Measurements from ENCODE around the gene CENPO.
"Not testable (repeated sequence)": the region's sequence is repeated elsewhere in the genome, so short reads cannot be mapped to it uniquely, and the experiment has no call there.

CENPO gene

GRCh38 chr2:24791452-24791851 is 1.8 kb upstream of the CENPO start:
- no peak for DNase-seq

GRCh38 chr2:24792542-24792873 is 717 bp upstream of the CENPO start:
- peak; percentile 74 for DNase-seq

GRCh38 chr2:24793761-24794435 is 673 bp downstream of the CENPO start:
- peak; percentile 60 for DNase-seq

DNA sequence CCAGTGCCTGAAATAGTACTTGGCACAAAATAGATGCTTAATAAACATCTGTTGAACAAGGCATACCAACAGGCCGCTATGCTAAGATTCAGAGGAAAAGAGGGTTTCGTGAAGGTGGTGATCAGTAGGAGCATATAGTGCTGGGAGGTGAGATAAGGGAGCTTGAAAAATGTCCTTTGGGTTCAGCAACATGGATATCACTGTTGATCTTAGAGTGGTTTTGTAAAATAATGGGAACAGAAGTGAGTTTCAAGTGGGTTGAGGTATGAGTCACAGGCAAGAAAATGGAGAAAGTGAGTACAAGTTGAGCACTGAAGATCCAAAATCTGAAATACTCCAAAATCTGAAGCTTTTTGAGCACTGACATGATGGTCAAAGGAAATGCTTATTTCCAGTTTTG is 4.4 kb downstream of the CENPO start:
- DNase-seq, result no peak

DNA sequence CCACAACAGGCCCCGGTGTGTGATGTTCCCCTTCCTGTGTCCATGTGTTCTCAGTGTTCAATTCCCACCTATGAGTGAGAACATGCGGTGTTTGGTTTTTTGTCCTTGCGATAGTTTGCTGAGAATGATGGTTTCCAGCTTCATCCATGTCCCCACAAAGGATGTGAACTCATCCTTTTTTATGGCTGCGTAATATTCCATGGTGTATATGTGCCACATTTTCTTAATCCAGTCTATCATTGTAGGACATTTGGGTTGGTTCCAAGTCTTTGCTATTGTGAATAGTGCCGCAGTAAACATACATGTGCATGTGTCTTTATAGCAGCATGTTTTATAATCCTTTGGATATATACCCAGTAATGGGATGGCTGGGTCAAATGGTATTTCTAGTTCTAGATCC is 7.3 kb downstream of the CENPO start:
- not testable (repeated sequence) for DNase-seq

- not testable (repeated sequence) for DNase-seq
These were observed 12.8 kb downstream of the CENPO start for GRCh38 chr2:24805811-24806660.

GRCh38 chr2:24806661-24807036 is 13.4 kb downstream of the CENPO start:
- no peak for DNase-seq

DNA sequence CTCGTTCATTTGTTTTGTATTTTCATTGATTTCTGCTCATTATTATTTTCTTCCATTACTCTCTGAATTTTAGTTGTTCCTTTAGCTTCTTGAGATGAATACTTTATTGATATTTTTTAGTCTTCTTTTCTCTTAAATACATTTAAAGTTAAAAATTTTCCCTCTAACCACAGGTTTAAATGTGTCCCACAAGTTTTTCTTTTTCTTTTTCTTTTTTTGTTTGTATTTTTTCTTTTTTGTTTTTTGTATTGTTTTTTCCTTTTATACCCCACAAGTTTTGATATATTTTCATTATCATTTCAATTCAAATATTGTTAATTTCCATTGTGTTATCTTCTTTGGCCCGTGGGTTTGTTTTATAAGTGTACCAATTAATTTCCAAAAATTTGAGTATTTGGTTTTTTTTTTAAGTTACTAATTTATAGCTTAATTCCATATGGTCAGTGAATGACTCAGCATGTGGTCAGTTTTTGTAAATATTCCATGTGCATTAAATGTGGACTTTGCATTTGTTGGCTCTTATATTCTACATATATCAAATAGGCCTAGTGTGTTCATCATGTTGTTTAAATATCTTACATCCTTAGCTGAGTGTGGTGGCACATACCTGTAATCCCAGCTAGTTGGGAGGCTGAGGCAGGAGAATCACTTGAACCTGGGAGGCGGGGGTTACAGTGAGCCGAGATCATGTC is 16.2 kb downstream of the CENPO start:
- DNase-seq, result no peak

DNA sequence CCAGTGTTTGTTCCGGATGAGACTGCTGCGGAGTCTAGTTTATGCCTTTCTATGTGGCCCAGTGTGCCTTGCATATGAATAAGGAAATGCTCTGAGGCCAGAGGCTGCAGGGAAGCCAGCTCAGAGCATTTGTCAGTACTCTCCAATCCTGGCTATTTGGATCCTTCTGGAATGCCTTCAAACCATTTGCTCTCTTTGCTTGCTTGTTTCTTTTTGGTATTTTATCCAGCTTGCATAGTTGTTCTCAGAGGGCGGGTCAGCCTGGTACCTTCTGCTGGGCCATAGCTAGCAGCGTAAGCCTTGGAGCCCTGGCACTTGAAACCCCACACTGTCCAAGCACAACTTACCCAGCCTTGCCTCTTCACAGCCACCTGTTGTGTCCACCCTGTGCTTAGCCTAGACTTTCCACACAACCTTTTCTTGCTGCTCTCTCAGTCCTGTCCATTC is 20.5 kb downstream of the CENPO start:
- no peak for DNase-seq

DNA sequence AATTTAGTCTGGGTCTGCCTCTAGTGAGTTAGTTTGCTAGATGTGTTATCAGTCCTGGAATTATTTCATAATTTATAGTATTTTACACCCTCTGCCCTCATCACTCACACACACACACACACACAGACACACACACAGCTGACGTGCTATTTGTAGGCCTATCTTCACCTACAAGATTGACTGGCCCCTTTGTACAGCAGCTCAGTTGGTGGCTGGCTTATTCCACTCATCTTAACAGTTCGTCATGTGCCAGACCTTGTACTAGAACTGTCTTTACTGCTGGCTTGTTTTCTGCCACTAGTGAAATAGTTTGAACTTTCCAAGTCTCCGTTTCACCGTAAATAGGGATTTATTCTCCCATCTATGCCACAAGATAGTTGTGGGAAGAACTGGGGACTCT is 21.3 kb downstream of the CENPO start:
- DNase-seq, result no peak

DNA sequence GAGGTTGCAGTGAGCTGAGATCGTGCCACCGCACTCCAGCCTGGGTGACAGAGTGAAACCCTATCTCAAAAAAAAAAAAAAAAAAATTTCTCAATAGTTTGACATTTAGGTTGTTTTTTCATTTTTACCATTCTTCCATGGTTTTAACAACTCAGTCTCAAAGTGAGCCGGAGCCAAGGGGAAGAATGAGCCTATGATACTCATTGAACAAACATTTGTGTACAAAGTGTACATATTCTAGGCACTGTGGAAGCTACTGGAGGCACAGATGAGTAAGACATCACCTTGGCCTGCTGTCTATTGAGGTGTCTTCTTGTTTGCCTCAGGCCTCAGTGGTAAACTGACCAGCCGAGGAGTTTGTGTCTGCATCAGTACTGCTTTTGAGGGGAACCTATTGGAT is 21.9 kb downstream of the CENPO start:
- no peak for DNase-seq

DNA sequence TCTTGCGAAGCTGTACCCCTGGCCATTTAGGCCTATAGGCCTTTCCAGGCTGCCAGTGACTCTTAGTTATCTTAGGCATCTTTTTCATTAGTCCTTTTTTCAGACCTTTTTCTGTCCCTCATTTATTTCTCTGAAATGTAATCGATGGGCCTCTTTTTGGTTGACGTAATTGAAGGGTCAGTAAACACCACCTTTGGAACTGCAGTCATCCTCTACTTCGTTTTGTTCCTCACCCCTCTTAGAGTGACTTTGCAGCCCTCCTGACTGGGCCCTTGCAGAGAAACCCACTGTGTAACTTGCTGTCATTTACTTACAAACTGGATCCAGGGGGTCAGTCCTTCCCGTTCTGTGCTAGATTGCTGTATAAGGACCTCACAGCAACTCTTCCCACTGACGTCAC is 23.2 kb downstream of the CENPO start:
- DNase-seq, result no peak

GRCh38 chr2:24816884-24817283 is 23.7 kb downstream of the CENPO start:
- DNase-seq, result no peak

DNA sequence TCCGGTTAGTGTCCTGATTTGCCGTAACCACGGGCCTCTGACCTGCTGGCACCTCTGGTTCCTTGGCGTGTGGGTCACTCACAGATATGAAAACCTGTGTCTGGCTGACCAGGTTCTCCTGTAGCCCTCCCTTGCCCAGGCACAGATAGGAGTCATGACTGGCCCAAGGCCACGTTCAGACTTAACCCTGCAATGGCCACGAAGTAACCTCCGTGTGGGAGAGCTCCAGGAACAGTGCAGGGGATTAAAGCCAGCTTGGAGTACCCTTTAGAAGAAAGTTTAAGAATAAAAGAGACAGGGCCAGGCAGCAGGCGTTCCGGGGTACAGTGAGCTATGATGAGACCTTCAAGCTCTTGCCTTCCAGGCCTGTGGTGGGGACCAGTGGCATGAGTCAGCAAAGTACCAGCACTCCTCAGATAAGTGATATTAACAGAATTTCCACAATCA is 25.5 kb downstream of the CENPO start:
- no peak for DNase-seq

GRCh38 chr2:24819442-24820174 is 26.4 kb downstream of the CENPO start:
- DNase-seq, result no peak

GRCh38 chr2:24820175-24820513 is 26.9 kb downstream of the CENPO start:
- no peak for DNase-seq

DNA sequence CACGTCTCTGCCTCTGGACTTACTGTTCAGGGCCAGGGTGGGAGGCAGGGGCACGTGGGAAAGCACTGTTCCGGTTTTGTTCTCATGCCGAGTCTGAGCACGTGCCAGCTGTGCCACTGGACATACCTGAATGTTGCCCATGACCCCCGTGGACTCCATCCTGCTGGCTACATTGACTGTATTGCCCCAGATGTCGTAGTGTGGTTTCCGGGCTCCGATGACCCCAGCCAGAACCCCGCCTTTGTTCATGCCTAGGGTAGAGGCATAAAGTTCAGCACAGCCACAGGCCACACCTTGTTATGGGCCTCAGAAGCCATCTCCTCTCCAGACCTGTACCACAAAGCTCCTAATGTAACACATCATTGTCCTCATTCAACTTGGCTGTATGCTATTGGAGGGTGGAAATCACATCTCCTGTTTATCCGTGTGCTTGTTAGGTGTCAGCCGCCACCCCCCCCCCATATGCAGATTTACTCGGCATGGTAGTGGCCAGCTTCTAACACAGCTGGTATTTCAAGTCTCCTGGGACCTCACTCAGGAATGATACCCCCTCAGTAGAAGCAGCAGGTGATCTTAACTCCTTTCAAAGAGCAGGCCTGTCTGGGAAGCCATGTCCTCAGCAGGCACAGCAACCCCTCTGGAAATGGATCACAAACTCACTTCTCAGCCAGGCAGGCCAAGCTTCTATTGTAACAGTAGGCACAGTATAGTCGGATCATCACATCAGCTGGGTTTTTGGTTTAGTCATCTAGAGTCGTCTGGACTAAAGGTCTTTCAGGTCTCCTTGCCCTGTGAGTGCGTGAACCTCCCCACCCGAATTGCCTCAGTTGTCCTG is 27.6 kb downstream of the CENPO start:
- DNase-seq, result no peak

DNA sequence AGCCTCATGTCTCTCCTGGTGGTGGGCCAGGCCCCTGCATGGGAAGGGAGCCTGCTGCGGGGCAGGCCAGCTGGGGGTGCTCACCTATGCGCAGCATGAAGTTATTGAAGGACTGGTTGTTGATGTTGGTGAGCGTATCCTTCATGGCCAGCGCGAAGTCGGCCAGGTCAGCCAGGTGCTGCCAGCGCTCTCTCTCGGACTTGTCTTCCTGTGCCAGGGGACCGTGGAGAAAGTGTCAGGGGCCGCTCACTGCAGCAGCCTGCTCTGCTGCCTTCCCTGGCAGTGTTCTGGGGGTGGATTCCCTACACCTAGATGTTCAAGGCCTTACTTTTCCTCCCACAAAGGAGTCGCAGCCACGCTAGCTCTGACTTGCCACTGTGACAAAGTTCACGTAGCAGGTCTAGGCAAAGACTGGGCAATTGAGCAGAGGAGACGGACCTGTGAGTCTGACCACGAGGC is 28.2 kb downstream of the CENPO start:
- no peak for DNase-seq

GRCh38 chr2:24822049-24822706 is 29.0 kb downstream of the CENPO start:
- no peak for DNase-seq

- no peak for DNase-seq
These were observed 30.9 kb downstream of the CENPO start for GRCh38 chr2:24824071-24824588.
